NT2/D1 (cell line): ENCODE measurements around the gene FAM174B.

Experiments used
- SUZ12 ChIP-seq: IDR thresholded peaks from 2 replicates; pipeline ENCODE4 v1.6.1; 2011; ENCODE audit not compliant: insufficient read length, insufficient read depth; ENCODE audit errors: extremely low read depth
- YY1 ChIP-seq: IDR thresholded peaks from 2 replicates; pipeline ENCODE4 v1.6.1; 2011; ENCODE audit not compliant: insufficient read length, insufficient read depth

DNA sequence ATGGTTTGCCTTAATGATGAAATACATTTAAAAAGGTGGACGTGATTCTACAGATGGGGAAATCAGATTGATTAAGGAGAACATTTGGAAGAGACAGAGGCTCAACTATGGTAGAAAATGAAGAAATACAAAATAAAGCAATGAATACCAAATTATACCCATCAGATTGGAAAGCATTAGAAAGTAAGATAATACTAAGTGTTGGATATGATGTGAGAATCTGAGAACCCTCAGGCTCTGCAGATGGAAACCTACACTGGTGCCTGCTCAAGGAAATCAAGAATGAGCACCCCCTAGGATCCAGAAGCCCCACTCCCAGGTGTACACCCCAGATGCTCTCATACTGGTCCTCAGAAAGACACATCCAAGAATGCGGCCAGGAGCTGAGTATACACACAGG, 4.6 kb downstream of the FAM174B start:
- TF ChIP-seq SUZ12 (no peak), YY1 (no peak)
